Measurements from ENCODE around the gene TMEM150A.

GRCh38 chr2:85600951-85601770 lies 1.3 kb downstream of the TMEM150A start:
- TF ChIP-seq CTCF (IDR thresholded peaks at IDR 0.05), result no peak
- TF ChIP-seq ZFX (IDR thresholded peaks at IDR 0.05; ENCODE audit: borderline replicate concordance), result no peak
